Astrocyte of the cerebellum (primary cell): ENCODE results near the gene PRRG2.

Experiments used
- DNase-seq: peaks from one replicate; pipeline ENCODE4 v3.0.0-alpha.2; 2011; ENCODE audit warnings: low read depth
- H3K4me3 ChIP-seq: 2 replicates; pipeline ENCODE4 v1.5.1; 2011; ENCODE audit warnings: mild to moderate bottlenecking, low read depth, low read length, moderate library complexity
- in situ Hi-C: cut with HindIII; loops from 2 replicates; pipeline ENCODE4 v1.10.0; 2017; ENCODE audit warnings: low sequenced_read_pairs
- TF ChIP-seq, protein P1 (sequence below): IDR thresholded peaks from 2 replicates; pipeline ENCODE4 v1.5.1; 2012; ENCODE audit warnings: low read length, low read depth, moderate library complexity, mild to moderate bottlenecking; ENCODE audit errors: missing control alignments

The PRRG2 gene

DNA sequence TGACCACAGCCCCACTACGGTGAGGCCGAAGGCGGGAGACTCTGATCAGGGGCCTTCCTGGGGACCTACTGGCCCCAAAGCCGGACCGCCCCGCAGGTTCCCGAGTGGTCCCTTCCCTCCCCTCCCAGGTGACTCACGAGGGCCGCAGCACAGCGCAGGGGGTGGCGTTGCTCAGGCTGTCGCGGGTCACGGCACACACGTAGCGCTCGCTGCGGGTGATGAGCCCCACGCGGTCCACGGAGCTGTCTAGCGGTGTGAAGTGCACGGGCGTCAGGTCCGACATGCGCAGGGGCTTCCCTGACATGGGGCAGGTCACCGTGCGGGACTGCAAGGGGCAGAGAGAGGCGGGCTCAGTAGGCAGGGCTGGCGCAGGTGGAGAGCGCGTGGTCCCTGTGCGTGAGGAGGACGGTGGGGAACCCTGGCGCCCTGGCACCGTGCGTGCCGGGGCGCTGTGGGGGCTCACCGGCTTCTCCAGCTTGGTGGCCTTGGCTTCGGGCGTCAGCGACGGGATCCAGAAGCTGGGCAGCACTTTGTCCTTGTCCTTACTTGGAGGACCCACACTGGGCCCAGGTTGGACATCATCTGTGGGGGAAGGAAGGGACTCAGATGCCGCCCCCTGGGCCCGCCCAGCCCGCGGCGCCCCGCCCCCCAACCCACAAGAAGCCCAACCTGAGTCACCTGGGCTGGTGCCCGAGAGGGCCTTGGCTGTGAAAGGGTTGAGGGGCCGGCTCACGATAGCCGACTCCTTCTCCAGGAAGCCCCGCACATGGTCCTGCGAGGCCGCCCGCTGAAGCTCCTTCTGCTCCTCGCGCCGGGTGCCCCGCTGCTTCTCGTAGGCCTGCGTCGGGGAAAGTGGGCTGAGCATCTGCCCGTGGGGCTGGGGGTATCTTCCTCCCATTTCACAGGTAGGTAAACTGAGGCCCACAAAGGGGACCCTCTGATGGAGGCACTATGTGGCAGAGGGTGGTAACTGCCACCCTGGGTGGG, 24.4 kb upstream of the PRRG2 start:
- DNase-seq: no peak
- H3K4me3 ChIP-seq: no peak overlapping the region
- TF ChIP-seq, protein P1, sequence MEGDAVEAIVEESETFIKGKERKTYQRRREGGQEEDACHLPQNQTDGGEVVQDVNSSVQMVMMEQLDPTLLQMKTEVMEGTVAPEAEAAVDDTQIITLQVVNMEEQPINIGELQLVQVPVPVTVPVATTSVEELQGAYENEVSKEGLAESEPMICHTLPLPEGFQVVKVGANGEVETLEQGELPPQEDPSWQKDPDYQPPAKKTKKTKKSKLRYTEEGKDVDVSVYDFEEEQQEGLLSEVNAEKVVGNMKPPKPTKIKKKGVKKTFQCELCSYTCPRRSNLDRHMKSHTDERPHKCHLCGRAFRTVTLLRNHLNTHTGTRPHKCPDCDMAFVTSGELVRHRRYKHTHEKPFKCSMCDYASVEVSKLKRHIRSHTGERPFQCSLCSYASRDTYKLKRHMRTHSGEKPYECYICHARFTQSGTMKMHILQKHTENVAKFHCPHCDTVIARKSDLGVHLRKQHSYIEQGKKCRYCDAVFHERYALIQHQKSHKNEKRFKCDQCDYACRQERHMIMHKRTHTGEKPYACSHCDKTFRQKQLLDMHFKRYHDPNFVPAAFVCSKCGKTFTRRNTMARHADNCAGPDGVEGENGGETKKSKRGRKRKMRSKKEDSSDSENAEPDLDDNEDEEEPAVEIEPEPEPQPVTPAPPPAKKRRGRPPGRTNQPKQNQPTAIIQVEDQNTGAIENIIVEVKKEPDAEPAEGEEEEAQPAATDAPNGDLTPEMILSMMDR: no peak
- in situ Hi-C loops: no loop called here

DNA sequence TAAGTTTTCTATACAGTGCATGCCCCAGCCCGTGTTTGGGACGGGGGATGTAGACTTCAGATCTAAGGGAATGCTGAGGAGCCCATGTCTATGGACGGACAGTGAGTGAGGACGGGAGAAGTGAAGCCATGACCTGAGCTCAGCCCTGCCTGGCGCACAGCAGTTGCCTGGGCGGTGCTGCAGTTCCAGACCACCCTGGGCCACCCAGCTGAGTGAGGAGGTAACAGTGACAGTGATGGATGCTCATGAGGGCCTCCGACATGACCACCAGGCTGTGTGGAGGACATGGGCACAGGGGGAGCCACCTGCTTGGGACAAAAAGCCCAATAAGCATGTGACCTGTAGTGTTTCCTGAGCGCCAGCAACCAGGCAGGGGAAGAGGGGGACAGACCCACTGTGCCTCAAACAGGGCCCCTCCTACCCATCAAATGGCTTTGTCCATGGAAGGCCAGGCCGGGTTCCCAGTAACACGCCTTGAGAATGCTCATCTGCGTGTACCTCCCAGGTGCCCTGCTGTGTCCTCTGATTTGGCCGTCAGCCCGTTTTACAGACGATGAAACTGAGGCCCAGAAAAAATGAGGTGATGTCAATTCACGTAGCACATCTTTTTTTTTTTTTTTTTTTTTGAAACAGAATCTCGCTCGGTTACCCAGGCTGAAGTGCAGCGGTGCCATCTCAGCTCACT, 23.3 kb upstream of the PRRG2 start:
- in situ Hi-C loops: no loop called here
- DNase-seq: no peak
- TF ChIP-seq, protein P1: no peak
- H3K4me3 ChIP-seq: no peak overlapping the region

DNA sequence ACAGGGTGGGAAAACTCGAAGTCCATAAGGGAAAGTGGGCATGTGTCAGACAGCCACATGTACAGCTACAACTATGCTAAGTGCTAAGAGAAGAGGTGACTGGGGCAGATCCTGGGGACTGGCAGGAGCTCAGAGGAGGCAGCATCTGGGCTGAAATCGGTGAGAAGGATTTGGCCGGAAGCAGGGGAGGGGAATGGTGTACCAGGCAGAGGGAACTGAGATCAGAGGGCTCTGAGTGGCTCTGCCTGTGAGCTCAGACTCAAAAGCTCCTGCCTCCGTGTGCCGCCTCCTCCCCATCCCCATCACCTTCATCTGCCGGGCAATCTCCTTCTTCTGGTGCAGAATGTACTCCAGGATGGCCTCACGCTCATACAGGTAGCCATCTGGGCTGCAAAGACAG, 22.5 kb upstream of the PRRG2 start:
- H3K4me3 ChIP-seq: no peak overlapping the region
- TF ChIP-seq, protein P1: no peak
- no peak for DNase-seq
- in situ Hi-C loops: no loop called here

DNA sequence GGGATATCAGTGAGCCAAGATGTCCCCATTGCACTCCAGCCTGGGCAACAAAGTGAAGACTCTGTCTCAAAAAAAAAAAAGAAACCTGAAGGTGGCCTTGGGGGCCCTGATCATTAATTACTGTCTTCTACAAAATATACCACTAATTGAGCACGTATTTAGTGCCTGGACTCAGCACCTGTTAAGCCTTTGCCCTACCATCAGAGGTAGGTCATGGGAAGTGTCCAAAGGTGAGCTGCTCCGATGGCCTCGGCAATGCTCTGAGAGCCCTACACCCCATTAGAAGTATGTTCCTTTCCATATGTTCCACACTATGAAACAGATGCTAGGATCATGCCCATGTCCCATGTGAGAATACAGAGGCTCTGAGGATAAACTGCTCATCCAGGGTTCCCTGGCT, 21.7 kb upstream of the PRRG2 start:
- TF ChIP-seq, protein P1: no peak
- H3K4me3 ChIP-seq: no peak overlapping the region
- DNase-seq: no peak
- in situ Hi-C loops: no loop called here

DNA sequence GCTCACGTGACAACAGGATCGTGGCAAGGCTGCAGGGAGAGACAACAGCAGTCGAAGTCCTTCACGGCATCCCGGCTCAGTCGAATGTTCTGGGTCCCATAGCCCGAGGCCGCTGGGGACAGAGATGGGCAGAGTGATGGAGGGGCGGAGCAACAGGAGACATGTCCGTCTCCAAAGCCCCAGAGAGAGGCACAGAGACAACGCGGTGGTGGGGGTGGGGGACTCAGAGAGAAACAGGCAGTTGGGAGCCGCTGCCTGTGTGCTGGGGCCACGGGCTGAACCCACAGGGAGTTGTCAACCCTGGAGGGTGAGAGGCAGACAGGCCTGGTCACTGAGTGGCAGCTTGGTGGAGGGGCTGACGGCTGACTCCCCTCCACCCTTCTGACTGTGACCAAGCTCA, 21.2 kb upstream of the PRRG2 start:
- no peak for DNase-seq
- TF ChIP-seq, protein P1: no peak
- no peak overlapping the region for H3K4me3 ChIP-seq
- in situ Hi-C loops: loop anchor here (5.0 kb wide), 1 partner anchor 48 kb away; the partner anchor contains the start of gene FCGRT

DNA sequence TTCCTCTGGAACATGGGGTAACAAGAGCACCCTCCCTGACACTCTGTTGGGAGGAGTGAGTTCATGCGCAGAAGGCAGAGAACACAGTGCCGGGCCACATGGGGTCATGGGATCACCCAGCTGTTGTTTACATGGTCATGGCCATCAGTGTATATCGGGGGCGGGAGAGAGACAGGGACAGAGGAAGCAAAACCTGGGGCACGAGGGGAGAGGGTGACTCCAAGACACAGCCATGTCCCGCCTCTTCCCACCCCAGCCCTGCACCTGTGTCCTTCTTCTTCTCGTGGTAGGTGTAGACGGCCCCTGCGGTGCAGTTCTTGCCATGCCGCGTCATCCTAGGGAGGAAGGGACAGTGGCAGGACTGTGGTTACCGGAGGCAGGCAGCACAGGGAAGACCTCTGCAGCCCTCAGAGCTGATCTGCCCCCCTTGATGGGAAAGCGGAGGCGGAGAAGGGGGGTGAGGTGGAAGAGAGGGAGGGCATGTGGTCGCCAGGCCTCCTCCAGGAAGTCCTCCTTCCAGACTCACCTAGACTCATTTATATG, 20.7 kb upstream of the PRRG2 start:
- TF ChIP-seq, protein P1: no peak
- H3K4me3 ChIP-seq: no peak overlapping the region
- no peak for DNase-seq
- in situ Hi-C loops: loop anchor here (5.0 kb wide), 1 partner anchor 48 kb away; the partner anchor contains the start of gene FCGRT
